ENCODE data around the gene ANGEL1. TPM values are rescaled to one million over a fixed set of nuclear protein-coding genes. Genes with fewer than 3 reads are reported as not detected.

The ANGEL1 gene
- total RNA-seq, 1 experiment from 2014 or later: 23.0 TPM

DNA sequence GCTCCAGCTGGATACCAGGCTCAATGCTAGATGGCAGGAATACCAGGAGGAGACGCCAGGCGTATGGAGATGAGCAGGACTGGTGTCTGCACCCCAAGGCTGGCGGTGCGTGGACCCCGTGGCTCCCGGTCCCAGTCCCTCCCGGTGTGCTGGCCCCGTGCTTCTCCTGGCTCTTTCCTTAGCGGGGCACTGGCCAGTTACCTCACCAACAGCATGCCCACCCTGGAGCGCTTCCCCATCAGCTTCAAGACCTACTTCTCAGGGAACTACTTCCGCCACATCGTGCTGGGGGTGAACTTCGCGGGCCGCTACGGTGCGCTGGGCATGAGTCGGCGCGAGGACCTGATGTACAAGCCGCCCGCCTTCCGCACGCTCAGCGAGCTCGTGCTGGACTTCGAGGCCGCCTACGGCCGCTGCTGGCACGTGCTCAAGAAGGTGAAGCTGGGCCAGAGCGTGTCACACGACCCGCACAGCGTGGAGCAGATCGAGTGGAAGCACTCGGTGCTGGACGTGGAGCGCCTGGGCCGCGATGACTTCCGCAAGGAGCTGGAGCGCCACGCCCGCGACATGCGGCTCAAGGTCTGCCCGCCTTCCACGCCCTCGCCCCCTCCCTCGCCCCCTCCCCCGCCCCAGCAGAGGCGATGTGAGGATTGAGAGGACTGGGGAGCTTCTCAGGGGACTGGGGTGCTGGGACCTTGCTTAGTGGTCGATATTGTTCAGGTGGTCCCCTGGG, 36.8 kb downstream of the ANGEL1 start:
- Mint-ChIP-seq H3K4me3 (ENCODE audit: unreplicated experiment) (no peak overlapping the region), H3K4me1 (ENCODE audit: low read depth, unreplicated experiment) (no peaks in the 10 kb centered on the region), H3K36me3 (ENCODE audit: insufficient read depth, unreplicated experiment) (no peaks in the 10 kb centered on the region), H3K27me3 (ENCODE audit: insufficient read depth, unreplicated experiment) (peaks cover 3% of the 10 kb centered on the region), H3K27ac (ENCODE audit: unreplicated experiment) (no peak overlapping the region), H3K9me3 (ENCODE audit: unreplicated experiment) (no peaks in the 10 kb centered on the region)
- DNase-seq: no peak
- no peak overlapping the region for H3K4me3 ChIP-seq (ENCODE audit: low read depth, low read length)
- H3K9me3 ChIP-seq: no peaks in the 10 kb centered on the region
- no TSS peak for BruUV-seq (replicated peaks)
- no peaks in the 10 kb centered on the region for H3K36me3 ChIP-seq (ENCODE audit: control insufficient read depth, insufficient read depth, low read length)
- ChIA-PET CTCF (interaction anchor here (1.5 kb wide), 1 partner anchor 9 kb away, joined by 5 read pairs; no protein-coding TSS in a partner anchor), POLR2A (no interaction called here)
- no peaks in the 10 kb centered on the region; the same call in 1 of the 2 replicates for H3K27me3 ChIP-seq (replicated peaks; ENCODE audit: control insufficient read depth, insufficient read depth, low read length)
- TF ChIP-seq, protein P1, sequence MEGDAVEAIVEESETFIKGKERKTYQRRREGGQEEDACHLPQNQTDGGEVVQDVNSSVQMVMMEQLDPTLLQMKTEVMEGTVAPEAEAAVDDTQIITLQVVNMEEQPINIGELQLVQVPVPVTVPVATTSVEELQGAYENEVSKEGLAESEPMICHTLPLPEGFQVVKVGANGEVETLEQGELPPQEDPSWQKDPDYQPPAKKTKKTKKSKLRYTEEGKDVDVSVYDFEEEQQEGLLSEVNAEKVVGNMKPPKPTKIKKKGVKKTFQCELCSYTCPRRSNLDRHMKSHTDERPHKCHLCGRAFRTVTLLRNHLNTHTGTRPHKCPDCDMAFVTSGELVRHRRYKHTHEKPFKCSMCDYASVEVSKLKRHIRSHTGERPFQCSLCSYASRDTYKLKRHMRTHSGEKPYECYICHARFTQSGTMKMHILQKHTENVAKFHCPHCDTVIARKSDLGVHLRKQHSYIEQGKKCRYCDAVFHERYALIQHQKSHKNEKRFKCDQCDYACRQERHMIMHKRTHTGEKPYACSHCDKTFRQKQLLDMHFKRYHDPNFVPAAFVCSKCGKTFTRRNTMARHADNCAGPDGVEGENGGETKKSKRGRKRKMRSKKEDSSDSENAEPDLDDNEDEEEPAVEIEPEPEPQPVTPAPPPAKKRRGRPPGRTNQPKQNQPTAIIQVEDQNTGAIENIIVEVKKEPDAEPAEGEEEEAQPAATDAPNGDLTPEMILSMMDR (IDR thresholded peaks at IDR 0.05; ENCODE audit: insufficient read depth in 1 of 2, low read depth in 1 of 2, low read length in 1 of 2, severe bottlenecking in 1 of 2, unreplicated experiment in 1 of 2): no peak
- intact Hi-C loops (cut with micrococcal nuclease; ENCODE audit: unreplicated experiment): no loop called here
- no peaks in the 10 kb centered on the region for H3K4me1 ChIP-seq

DNA sequence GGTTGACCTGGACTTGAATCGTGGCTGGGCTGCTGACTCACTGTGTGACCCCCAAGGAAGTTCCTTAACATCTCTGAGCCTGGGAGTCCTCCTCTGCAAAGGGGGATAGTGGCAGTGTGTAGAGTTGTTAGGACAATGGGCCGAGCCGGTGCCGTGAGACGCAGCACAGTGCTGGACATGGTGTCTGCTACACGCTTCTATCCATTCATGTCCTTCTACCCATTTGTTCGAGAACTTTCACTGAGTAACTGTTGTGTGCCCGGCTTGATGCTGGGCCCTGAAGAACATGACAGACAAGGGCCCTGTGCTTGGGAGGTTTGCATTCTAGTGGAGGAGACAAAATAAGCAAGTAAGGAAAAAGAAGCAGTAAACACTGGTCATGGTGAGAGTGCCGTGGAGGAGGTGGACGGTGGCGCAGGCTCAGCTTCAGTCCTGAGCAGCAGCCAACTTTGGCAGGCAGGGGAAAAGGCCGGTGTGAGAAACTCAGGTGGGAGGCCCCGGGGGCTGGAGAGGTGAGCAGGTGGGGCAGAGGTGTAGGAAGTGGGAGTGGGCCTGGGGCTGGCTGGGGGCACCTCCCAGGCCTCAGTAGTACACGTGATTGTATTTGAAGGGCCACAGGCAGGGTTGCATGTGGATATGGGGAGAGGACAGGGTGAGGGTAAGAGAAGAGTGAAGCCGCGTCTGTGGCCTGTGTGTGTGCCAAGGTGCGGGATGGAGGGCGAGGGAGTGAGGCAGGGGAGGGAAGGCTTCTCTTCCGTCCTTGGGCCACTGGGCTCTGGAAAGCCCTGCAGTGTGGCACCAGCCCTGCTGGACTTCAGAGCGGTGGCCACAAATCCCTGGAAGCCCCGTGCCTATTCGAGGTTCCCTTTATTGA, 37.6 kb downstream of the ANGEL1 start:
- H3K27ac Mint-ChIP-seq (ENCODE audit: unreplicated experiment): no peak overlapping the region
- ChIA-PET CTCF (interaction anchor here (1.5 kb wide), 1 partner anchor 10 kb away, joined by 5 read pairs; no protein-coding TSS in a partner anchor), POLR2A (no interaction called here)
- BruUV-seq (replicated peaks): no TSS peak
- Histone ChIP-seq H3K4me3 (ENCODE audit: low read depth, low read length) (no peak overlapping the region), H3K36me3 (ENCODE audit: control insufficient read depth, insufficient read depth, low read length) (no peaks in the 10 kb centered on the region), H3K4me1 (no peaks in the 10 kb centered on the region), H3K9me3 (no peaks in the 10 kb centered on the region), H3K27me3 (replicated peaks; ENCODE audit: control insufficient read depth, insufficient read depth, low read length) (no peaks in the 10 kb centered on the region; the same call in none of the 2 replicates)
- no peaks in the 10 kb centered on the region for H3K36me3 Mint-ChIP-seq (ENCODE audit: insufficient read depth, unreplicated experiment)
- H3K9me3 Mint-ChIP-seq (ENCODE audit: unreplicated experiment): no peaks in the 10 kb centered on the region
- peaks cover 3% of the 10 kb centered on the region for H3K27me3 Mint-ChIP-seq (ENCODE audit: insufficient read depth, unreplicated experiment)
- no peak overlapping the region for H3K4me3 Mint-ChIP-seq (ENCODE audit: unreplicated experiment)
- TF ChIP-seq, protein P1 (IDR thresholded peaks at IDR 0.05; ENCODE audit: insufficient read depth in 1 of 2, low read depth in 1 of 2, low read length in 1 of 2, severe bottlenecking in 1 of 2, unreplicated experiment in 1 of 2): no peak
- no peak for DNase-seq
- intact Hi-C loops (cut with micrococcal nuclease; ENCODE audit: unreplicated experiment): no loop called here
- no peaks in the 10 kb centered on the region for H3K4me1 Mint-ChIP-seq (ENCODE audit: low read depth, unreplicated experiment)

DNA sequence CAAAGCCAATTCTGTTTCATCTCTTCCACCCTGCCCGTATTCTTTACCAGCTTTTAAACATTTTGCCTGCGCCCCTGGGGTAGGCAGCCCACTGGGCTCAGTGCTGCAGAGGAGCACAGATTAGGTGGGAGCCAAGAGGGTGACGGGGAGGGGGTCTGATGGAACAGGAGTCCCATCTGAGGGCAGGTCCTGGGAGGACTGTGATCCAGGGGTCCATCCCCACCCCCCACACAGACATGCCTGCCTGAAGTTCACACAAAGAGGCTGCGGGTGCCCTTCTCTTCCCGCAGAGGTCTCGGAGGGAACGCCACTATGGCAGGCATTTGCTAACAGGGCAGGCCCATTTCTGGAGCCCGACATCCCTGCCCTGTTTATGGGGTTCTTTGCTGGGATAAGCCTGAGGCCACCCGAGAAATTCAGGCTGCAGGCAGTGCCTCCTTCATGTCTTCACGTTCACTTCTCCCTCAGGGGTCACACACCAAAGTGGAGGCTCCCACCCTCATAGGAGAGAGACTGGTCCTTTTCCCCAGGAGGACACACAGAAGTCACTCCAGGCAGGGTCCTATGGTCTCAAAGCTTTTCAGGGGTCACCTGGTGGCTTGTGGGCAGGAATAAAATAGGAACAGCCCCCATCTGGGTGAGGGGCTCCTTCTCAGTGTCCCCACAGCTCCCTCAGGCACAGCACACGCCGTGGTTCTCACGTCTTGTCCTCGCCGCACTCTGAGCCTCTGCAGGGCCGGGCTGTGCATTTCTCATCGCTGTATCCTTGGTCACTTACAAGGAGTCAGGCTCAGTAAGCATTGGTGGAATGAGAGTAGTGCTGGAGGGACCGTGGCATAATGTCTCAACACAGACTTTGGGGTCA, 38.5 kb downstream of the ANGEL1 start:
- no peak for DNase-seq
- Mint-ChIP-seq H3K36me3 (ENCODE audit: insufficient read depth, unreplicated experiment) (no peaks in the 10 kb centered on the region), H3K4me1 (ENCODE audit: low read depth, unreplicated experiment) (no peaks in the 10 kb centered on the region), H3K4me3 (ENCODE audit: unreplicated experiment) (no peak overlapping the region), H3K27me3 (ENCODE audit: insufficient read depth, unreplicated experiment) (peaks cover 3% of the 10 kb centered on the region), H3K27ac (ENCODE audit: unreplicated experiment) (no peak overlapping the region), H3K9me3 (ENCODE audit: unreplicated experiment) (no peaks in the 10 kb centered on the region)
- no TSS peak for BruUV-seq (replicated peaks)
- Histone ChIP-seq H3K27me3 (replicated peaks; ENCODE audit: control insufficient read depth, insufficient read depth, low read length) (no peaks in the 10 kb centered on the region; the same call in none of the 2 replicates), H3K4me3 (ENCODE audit: low read depth, low read length) (no peak overlapping the region), H3K4me1 (no peaks in the 10 kb centered on the region), H3K36me3 (ENCODE audit: control insufficient read depth, insufficient read depth, low read length) (no peaks in the 10 kb centered on the region), H3K9me3 (no peaks in the 10 kb centered on the region)
- TF ChIP-seq, protein P1 (IDR thresholded peaks at IDR 0.05; ENCODE audit: insufficient read depth in 1 of 2, low read depth in 1 of 2, low read length in 1 of 2, severe bottlenecking in 1 of 2, unreplicated experiment in 1 of 2): no peak
- intact Hi-C loops (cut with micrococcal nuclease; ENCODE audit: unreplicated experiment): no loop called here
- POLR2A ChIA-PET: no interaction called here
- CTCF ChIA-PET: interaction anchor here (1.5 kb wide), 1 partner anchor 11 kb away, joined by 5 read pairs; no protein-coding TSS in a partner anchor

All from Caco-2 (cell line).